Globus pallidus (tissue), 1 donor: ENCODE data around the gene RAX2.
"Not testable (repeated sequence)": the region's sequence is repeated elsewhere in the genome, so short reads cannot be mapped to it uniquely, and the experiment has no call there.

Experiments used
- DNase-seq: peaks from one replicate; pipeline ENCODE4 v3.0.0-alpha.2; 2015; ENCODE audit warnings: low spot score

Gene RAX2

GRCh38 chr19:3760871-3761361, 11.1 kb downstream of the RAX2 start:
- DNase-seq, result no peak

- no peak for DNase-seq
These were observed 12.4 kb downstream of the RAX2 start for GRCh38 chr19:3759482-3760254.

GRCh38 chr19:3758297-3758696, 13.7 kb downstream of the RAX2 start:
- not testable (repeated sequence) for DNase-seq

GRCh38 chr19:3757705-3758104, 14.3 kb downstream of the RAX2 start:
- not testable (repeated sequence) for DNase-seq

- DNase-seq, result no peak
These were observed 18.2 kb downstream of the RAX2 start for GRCh38 chr19:3753631-3754410.

- DNase-seq, result no peak
These were observed 19.5 kb downstream of the RAX2 start for GRCh38 chr19:3752492-3752891.

- DNase-seq, result no peak
These were observed 20.8 kb downstream of the RAX2 start for GRCh38 chr19:3751236-3751635.

GRCh38 chr19:3750211-3750610, 21.8 kb downstream of the RAX2 start:
- DNase-seq, result no peak

- DNase-seq, result no peak
These were observed 23.1 kb downstream of the RAX2 start for GRCh38 chr19:3748965-3749364.

GRCh38 chr19:3746371-3747056, 25.5 kb downstream of the RAX2 start:
- DNase-seq, result no peak

GRCh38 chr19:3745363-3746045, 26.5 kb downstream of the RAX2 start:
- no peak for DNase-seq

GRCh38 chr19:3743486-3743885, 28.5 kb downstream of the RAX2 start:
- no peak for DNase-seq

- no peak for DNase-seq
These were observed 31.6 kb downstream of the RAX2 start for GRCh38 chr19:3740431-3740830.

- DNase-seq, result no peak
These were observed 33.4 kb downstream of the RAX2 start for GRCh38 chr19:3738477-3739220.

- no peak for DNase-seq
These were observed 34.4 kb downstream of the RAX2 start for GRCh38 chr19:3737487-3738205.

- DNase-seq, result no peak
These were observed 35.8 kb downstream of the RAX2 start for GRCh38 chr19:3736106-3736724.

GRCh38 chr19:3734310-3734600, 37.8 kb downstream of the RAX2 start:
- no peak for DNase-seq

- DNase-seq, result no peak
These were observed 38.3 kb downstream of the RAX2 start for GRCh38 chr19:3733549-3734309.

GRCh38 chr19:3732108-3732507, 39.9 kb downstream of the RAX2 start:
- DNase-seq, result no peak
